PFSK-1 (cell line): ENCODE results near the gene PRKCE.

Experiments
- FOXP2 ChIP-seq: optimal IDR thresholded peaks from 2 replicates; pipeline ENCODE3; 2011; ENCODE audit warnings: borderline replicate concordance, control low read depth, inconsistent platforms; ENCODE audit not compliant: insufficient read depth; ENCODE audit errors: extremely low read length, extremely low read depth
- POLR2AphosphoS5 ChIP-seq: IDR thresholded peaks from 2 replicates; pipeline ENCODE4 v1.6.1; 2012; ENCODE audit warnings: low read depth, mild to moderate bottlenecking, control low read depth, low read length, moderate library complexity
- REST ChIP-seq, 2 experiments: IDR thresholded peaks; 2 replicates each; pipeline versions ENCODE4 v1.6.1 to v1.8.0; 2011 to 2012; ENCODE audit warnings: low read depth in 2 of 2, low read length in 2 of 2, control low read depth in 1 of 2, inconsistent platforms in 1 of 2, mild to moderate bottlenecking in 1 of 2, moderate library complexity in 1 of 2; ENCODE audit not compliant: insufficient read depth in 1 of 2
- SIN3A ChIP-seq: IDR thresholded peaks from 2 replicates; pipeline ENCODE4 v1.6.1; 2012; ENCODE audit warnings: mild to moderate bottlenecking, low read length, moderate library complexity, borderline replicate concordance; ENCODE audit not compliant: insufficient read depth
- TAF1 ChIP-seq: IDR thresholded peaks from 2 replicates; pipeline ENCODE4 v1.6.1; 2012; ENCODE audit warnings: low read length, control low read depth, borderline replicate concordance; ENCODE audit not compliant: insufficient read depth

PRKCE gene

GRCh38 chr2:45765728-45766254, 114.3 kb downstream of the PRKCE start:
- TF ChIP-seq TAF1 (no peak), FOXP2 (no peak), REST (IDR thresholded peaks at IDR 0.05; ENCODE audit: insufficient read depth in 1 of 2, low read depth in 2 of 2, low read length in 2 of 2) (no peak), POLR2AphosphoS5 (no peak), SIN3A (no peak)

- no peak for TF ChIP-seq SIN3A
- TF ChIP-seq TAF1, result no peak
- no peak for TF ChIP-seq FOXP2
- no peak for TF ChIP-seq REST (IDR thresholded peaks at IDR 0.05; ENCODE audit: insufficient read depth in 1 of 2, low read depth in 2 of 2, low read length in 2 of 2)
- TF ChIP-seq POLR2AphosphoS5, result no peak
Measured at GRCh38 chr2:45768208-45768607, 116.7 kb downstream of the PRKCE start.

GRCh38 chr2:45769056-45769455, 117.6 kb downstream of the PRKCE start:
- no peak for TF ChIP-seq POLR2AphosphoS5
- no peak for TF ChIP-seq TAF1
- TF ChIP-seq REST (IDR thresholded peaks at IDR 0.05; ENCODE audit: insufficient read depth in 1 of 2, low read depth in 2 of 2, low read length in 2 of 2), result no peak
- no peak for TF ChIP-seq FOXP2
- TF ChIP-seq SIN3A, result no peak

GRCh38 chr2:45769854-45770576, 118.5 kb downstream of the PRKCE start:
- TF ChIP-seq TAF1 (no peak), SIN3A (no peak), REST (IDR thresholded peaks at IDR 0.05; ENCODE audit: insufficient read depth in 1 of 2, low read depth in 2 of 2, low read length in 2 of 2) (no peak), FOXP2 (no peak), POLR2AphosphoS5 (no peak)

GRCh38 chr2:45770811-45771210, 119.3 kb downstream of the PRKCE start:
- TF ChIP-seq REST (IDR thresholded peaks at IDR 0.05; ENCODE audit: insufficient read depth in 1 of 2, low read depth in 2 of 2, low read length in 2 of 2), result no peak
- no peak for TF ChIP-seq SIN3A
- TF ChIP-seq POLR2AphosphoS5, result no peak
- TF ChIP-seq TAF1, result no peak
